ENCODE results near the gene SLC38A8.

DNA sequence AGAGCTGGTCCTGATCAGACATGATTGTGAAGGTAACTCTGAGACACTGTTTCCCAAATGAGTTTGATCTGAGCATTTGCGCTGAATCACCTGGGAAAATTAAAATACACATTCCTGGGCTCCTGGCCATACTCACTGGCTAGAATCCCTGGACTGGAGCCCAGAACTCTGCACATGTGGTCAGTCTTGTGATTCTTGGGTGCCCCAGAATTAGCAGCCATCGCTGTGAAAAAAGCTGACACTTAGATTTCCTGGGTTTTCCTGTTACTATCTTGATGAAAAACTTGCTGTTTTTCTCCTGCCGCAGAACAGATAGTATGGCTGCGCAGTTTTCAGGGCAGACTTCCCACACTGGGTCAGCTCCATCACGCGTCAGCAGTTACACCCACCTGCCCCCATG lies 50.0 kb downstream of the SLC38A8 start:
- TF ChIP-seq POLR2AphosphoS5 (IDR thresholded peaks at IDR 0.05; ENCODE audit: low read depth, low read length) = no peak
- no peak for TF ChIP-seq POLR2A (IDR thresholded peaks at IDR 0.05; ENCODE audit: low read depth, low read length)
- TF ChIP-seq TAF1 (IDR thresholded peaks at IDR 0.05; ENCODE audit: low read depth, low read length) = no peak
- no peak for TF ChIP-seq SPI1 (IDR thresholded peaks at IDR 0.05; ENCODE audit: low read depth, low read length)
- no peak for TF ChIP-seq PAX5 (IDR thresholded peaks at IDR 0.05; ENCODE audit: insufficient read depth, low read length, severe bottlenecking)
- no peak for TF ChIP-seq POU2F2 (IDR thresholded peaks at IDR 0.05; ENCODE audit: low read depth, low read length)

Data from GM12891 (cell line).